NCI-H1092 (cell line): ENCODE data around the gene SCFD1.

Experiments
- DNase-seq: peaks from one replicate; lab custom pipeline; 2025; lab: John Stamatoyannopoulos, UW

SCFD1 gene

GRCh38 chr14:30759172-30760125 is 137.3 kb downstream of the SCFD1 start:
- no peak for DNase-seq

- DNase-seq = no peak
Measured at GRCh38 chr14:30763891-30764290, 141.8 kb downstream of the SCFD1 start.

- no peak for DNase-seq
Measured at GRCh38 chr14:30767624-30768023, 145.5 kb downstream of the SCFD1 start.

- no peak for DNase-seq
Measured at GRCh38 chr14:30768791-30769190, 146.7 kb downstream of the SCFD1 start.

- DNase-seq = no peak
Measured at GRCh38 chr14:30770376-30770775, 148.3 kb downstream of the SCFD1 start.

GRCh38 chr14:30771595-30771994 is 149.5 kb downstream of the SCFD1 start:
- DNase-seq = no peak

- DNase-seq = no peak
Measured at GRCh38 chr14:30779210-30779609, 157.1 kb downstream of the SCFD1 start.
